Endometrial microvascular endothelial cells (primary cell): ENCODE data around the gene PI4K2A. TPM values are rescaled to one million over a fixed set of nuclear protein-coding genes. Genes with fewer than 3 reads are reported as not detected.
"Not testable (repeated sequence)": the region's sequence is repeated elsewhere in the genome, so short reads cannot be mapped to it uniquely, and the experiment has no call there.

Experiments
- in situ Hi-C: cut with HindIII; loops from 2 replicates; pipeline ENCODE4 v1.10.0; 2017; ENCODE audit warnings: low sequenced_read_pairs, low pct_unique_long_range_greater_than_20kb; ENCODE audit errors: inconsistent ontology term
- total RNA-seq: library from RNA; depleted of rRNA; stranded (reverse); fragments of >200 nt; gene quantifications from one replicate; pipeline ENCODE4 v1.2.3, GENCODE V29; 2015; ENCODE audit errors: inconsistent ontology term

The PI4K2A gene
- total RNA-seq, 1 donor from 2014 or later: 24.6 TPM

- in situ Hi-C loops: no loop called here
Measured at GRCh38 chr10:97689559-97690020, 49.1 kb downstream of the PI4K2A start.

DNA sequence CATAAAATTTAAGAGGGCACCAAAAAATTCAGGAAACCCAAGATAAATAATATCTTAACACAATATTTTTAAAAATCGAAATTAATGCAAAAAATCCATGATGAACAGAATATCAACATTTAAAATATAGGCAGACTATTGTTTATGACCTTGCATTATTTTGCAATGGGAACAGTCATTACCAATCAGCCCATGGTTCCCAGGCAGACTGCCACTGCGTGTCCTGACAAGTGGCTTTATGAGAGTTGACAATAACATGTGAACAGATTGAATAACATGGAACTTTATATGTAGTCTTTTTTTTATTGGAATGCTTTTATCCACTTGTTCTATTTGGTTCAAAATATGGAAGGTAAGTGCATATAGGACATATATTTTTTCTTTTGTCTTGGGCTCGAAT, 49.7 kb downstream of the PI4K2A start:
- in situ Hi-C loops: no loop called here

DNA sequence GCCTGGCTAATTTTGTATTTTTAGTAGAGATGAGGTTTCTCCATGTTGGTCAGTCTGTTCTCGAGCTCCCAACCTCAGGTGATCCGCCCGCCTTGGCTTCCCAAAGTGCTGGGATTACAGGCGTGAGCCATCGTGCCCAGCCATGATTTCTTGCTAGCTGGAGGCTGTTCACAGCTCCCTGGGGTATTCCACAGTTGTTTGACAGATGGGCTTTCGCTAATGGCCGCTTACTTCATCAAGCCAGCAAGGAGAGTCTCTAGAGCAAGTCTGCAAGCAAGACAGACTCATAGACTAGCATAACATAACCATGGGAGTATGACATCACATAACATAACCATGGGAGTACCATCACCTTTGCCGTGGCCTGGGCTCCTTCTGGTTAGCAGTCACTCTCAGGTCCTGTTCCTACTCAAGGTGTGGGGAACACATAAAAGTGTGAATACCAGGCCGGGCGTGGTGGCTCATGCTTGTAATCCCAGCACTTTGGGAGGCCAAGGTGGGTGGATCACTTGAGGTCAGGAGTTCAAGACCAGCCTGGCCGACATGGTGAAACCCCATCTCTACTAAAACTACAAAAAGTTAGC, 57.7 kb downstream of the PI4K2A start:
- in situ Hi-C loops: not testable (repeated sequence)

DNA sequence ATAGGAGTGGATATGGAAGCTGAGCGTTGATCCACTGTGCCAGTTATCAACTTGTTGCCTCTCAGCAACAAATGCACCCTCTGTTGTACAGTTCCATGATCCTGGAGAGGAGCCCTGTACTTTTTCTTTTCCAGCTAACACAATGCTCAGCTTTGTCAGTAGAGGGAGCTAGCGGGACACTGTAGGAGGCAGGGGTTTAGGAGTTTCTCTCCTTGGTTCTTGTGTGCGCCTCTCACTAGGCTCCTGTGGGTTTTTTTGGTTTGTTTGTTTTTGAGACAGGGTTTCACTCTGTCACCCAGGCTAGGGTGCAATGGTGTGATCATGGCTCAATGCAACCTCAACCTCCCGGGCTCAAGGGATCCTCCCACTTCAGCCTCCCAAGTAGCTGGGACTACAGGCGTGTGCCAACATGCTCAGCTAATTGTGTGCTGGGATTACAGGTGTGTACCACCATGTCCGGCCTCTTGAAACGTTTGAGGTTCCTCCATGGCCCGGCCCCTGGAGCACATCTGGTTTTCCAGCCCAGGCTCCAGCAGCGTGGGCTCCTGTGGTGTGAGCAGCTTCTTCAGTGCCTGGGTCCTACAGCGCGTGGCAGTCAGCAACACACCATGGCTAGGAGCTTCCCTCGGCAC, 61.1 kb downstream of the PI4K2A start:
- in situ Hi-C loops: no loop called here

DNA sequence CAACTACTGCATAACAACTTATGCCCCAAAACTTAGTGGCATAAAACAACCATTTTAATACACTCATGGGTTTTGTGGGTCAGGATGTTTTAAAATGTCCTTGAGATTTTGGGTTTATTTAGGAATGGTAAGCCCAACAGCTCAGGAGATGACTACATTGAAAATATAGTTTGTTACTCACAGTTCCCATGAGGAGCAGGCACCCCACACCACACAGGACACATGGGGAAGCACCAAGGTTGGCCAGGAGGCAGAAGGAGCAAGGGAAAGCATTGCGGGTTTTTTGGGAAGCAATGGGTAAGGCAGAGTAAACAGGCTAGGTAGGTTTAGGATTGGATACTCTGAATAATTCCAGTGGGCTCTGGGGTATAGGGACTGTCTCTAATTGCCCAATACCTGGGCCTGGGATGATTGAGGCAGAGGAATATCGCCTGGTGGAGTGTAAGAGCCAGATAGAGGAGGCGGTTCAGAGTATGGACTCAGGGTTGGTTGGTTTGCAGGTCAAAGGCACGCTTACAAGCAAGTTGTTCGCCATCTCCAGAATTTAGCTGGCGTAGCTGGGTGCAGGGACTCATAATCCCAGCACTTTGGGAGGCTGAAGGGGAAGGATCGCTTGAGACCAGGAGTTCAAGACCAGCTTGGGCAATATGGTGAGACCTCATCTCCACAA, 63.1 kb downstream of the PI4K2A start:
- in situ Hi-C loops: no loop called here

GRCh38 chr10:97704341-97704740, 63.9 kb downstream of the PI4K2A start:
- in situ Hi-C loops: no loop called here

DNA sequence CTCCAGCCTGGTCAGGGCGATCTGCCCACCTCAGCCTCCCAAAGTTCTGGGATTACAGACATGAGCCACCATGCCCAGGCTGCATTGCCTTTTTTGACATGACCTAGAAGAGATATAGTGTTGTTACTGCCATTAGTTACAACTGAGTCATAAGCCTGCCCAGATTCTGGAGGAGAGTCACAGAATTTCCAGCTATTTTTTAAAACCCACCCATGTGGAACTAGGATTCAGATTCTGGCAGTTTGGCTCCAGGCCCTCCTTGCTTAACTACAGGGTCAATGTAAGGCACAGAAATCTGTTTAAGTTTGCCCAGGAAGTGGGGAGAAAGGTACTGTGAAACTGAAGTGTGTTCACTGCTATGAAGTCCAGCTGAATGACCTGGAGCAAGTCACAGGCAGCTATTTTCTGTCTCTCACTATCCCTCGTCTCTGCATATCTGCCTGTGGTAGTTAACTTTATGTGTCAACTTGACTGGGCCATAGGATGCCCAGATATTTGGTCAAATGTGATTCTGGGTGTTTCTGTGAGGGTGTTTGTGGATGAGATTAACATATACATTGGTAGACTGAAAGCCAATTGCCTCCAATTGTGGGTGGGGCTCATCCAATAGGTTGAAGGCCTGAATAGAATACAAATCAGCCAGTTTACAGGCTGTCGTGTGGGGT, 64.7 kb downstream of the PI4K2A start:
- in situ Hi-C loops: no loop called here

DNA sequence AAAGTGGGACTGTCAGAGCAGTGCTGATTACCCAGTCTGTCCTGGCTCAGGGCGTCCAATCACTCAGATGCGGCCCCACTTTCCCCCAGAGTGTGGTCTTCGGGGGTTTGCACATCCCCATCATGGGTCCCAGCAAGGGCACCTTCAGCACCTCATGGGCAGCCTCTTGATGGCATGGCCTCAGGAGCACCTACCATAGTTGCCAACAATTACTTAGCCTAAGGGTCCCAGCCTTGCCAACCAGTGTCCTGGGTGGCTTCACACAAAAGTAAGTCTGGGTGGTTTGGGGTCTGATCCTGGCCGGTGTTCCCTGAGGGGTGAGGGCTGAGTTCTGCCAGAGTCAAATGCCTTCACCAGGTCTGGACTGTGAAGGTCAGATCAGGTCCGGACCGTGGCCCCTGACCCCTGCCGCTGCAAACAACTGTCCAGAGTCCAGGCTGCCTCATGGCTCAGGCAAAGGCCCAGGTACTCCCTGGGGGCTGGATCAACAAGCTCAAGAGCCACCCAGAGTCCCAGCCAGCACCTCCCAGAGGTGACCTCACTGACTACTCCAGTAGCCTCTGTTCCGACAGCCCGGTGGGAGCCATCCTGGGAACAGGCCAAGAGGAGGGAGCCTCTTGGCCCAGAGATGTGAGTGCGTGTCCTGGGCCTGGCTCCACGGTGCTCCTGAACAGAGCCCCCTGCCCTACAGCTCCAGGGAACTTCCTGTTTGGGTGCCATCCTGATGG, 66.8 kb downstream of the PI4K2A start:
- in situ Hi-C loops: no loop called here

GRCh38 chr10:97708167-97708566, 67.7 kb downstream of the PI4K2A start:
- in situ Hi-C loops: no loop called here

- in situ Hi-C loops: no loop called here
Measured at GRCh38 chr10:97708976-97709946, 68.8 kb downstream of the PI4K2A start.

DNA sequence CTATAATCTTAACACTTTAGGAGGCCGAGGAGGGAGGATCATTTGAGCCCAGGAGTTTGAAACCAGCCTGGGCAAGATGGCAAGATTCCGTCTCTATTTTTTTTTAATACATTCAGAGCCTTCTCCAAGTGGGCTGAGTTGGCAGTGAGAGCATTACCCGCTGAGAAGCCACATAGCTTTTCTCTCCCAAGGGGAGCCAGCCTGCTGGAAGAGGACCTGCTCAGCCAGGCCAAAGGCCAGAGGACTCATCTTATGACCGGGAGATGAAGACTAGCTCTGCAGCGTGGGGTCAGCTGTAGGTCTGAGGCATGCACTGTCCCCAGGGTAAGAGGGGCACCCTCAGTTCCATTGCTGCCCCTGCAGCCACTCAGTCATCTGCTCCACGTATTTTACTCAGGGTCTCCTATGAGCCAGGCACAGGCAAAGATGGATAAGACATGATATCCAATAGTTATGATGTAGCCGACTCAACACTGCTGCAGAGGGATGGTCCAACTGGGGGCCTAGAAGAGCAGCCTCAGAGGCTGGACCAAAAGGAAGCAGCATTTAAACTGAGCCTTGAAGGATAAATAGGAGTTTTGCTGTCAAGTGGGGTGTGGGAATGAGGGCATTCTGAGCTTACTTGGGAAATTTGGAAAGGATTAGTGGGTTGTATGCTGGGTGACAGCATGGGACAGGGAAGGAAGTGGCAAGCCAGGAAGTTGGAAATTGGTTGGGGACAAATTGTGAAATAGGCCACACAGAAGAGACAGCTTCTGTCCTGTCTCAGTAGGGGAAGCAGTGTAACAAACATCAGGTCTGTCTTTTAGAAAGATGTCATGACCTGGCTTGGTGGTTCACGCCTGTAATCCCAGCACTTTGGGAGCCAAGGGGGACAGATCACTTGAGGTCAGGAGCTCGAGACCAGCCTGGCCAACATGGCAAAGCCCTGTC, 71.4 kb downstream of the PI4K2A start:
- in situ Hi-C loops: no loop called here

GRCh38 chr10:97713339-97713825, 72.9 kb downstream of the PI4K2A start, which contains the start of gene MARVELD1:
Gene MARVELD1 (plus strand): TSS chr10:97713730. CDS start chr10:97713877, 147 bp downstream.
- in situ Hi-C loops: no loop called here

GRCh38 chr10:97713826-97714400, 73.4 kb downstream of the PI4K2A start:
- in situ Hi-C loops: no loop called here

DNA sequence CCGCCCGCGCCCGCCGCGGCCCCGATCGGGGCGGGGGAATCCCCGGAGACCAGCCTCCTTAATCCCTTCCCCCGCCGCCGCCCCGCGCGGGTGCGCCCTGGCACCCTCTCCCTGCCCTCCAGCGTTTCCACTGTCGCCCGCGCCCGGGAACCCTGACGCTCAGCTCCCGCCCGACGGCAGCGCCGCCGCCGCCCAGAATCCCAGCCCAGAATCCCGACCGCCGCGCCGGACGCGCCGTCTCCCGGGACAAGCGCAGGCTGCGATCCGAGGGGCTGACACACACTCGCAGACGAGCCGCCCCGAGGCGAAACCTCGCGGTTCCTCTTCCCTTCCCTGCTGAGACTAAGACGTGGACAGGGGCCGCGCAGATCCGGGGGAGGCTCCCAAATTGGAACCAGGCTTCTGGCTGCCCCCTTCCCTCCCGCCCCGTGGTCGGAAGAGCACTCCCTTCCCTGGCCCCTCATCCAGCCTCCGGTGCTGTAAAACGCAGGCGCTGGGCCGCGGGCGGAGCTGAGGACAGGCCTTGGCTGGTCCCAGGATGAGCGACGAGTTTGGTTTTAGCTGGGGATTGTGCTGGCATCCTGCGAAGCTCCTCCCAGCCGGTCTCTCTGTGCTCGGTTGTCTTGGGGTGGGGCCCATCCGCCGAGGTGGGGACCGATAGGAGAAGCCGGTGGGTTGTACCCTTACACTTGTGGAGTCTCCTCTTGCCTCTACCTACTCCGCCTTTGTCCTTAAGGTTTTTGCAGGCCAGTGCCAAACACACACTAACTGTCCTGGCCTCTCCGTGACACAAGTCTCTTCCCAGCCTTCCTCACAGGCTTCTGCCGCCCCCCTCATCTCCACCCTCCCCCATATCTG, 74.2 kb downstream of the PI4K2A start:
- in situ Hi-C loops: no loop called here

DNA sequence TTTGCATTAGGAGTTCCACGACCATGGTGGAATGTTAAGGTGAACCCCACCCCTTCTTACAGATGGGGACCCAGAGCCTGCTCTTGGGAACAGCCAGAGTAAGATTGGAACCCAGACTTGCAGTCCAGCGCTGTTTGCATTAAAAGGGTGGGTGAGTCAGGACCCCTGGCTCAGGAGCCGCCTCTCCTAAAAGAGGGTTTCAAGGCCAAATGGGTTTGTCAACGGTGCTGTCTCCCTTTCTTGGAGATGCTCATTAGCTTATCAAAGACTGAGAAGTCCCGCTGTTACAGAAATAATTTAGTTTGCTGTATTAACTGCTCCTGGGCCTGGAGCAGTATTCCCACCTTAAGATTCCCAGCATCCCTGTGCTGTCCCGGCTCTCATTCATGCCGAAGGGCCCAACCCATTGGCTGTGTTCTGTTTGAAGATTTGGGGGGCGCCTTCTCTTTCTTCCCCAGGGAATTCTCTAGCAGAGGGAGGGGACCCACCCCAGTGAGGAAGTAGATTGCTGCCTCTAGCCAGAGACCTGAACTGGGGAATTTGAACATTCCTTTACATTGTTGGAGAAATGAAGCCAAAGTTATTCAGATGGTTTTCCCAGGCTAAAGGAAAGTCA, 74.9 kb downstream of the PI4K2A start:
- in situ Hi-C loops: no loop called here
